ENCODE measurements around the gene ARSA. TPM values are rescaled to one million over a fixed set of nuclear protein-coding genes. Genes with fewer than 3 reads are reported as not detected.

The ARSA gene
- total and polyA plus RNA-seq, 2 experiments from 2014 or later = 8.1 to 8.2 TPM

DNA sequence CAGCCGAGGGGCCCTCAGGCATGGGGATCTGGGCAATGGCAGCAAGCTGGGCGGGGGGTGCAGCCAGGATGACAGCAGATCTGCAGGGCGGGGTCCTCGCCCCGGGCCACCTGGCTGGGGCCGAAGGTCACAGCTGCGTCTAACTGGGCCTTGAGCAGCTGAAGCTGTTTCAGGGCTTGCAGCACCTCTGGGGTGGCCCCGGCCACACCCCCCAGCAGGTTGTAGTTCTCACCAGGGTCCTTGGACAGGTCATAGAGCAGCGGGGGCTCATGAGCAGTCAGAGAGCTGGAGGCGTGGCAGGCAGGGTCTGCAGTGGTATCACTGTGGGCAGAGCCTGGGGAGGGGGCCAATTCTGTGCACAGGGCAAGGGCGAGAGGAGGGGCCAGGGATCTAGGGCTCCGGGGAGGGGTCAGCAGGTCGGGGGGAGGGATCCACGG lies 2.8 kb downstream of the ARSA start:
- no peaks in the 10 kb centered on the region for H3K36me3 ChIP-seq (ENCODE audit: insufficient read depth)
- Mint-ChIP-seq H3K4me1 (peaks cover 24% of the 10 kb centered on the region), H3K9me3 (no peaks in the 10 kb centered on the region), H3K27me3 (ENCODE audit: insufficient read depth, low read depth, poor library complexity) (peaks cover 19% of the 10 kb centered on the region), H3K27ac (no peak overlapping the region), H3K4me3 (no peak overlapping the region), H3K36me3 (ENCODE audit: low read depth) (no peaks in the 10 kb centered on the region)
- no peaks in the 10 kb centered on the region for H3K79me2 ChIP-seq (replicated peaks; ENCODE audit: insufficient read depth)
- no peak overlapping the region for H3K4me3 ChIP-seq
- TF ChIP-seq ZNF331 (CRISPR knock-in tag; IDR thresholded peaks at IDR 0.05; ENCODE audit: low read depth) (no peak), CREB1 (CRISPR knock-in tag; IDR thresholded peaks at IDR 0.05; ENCODE audit: low read depth) (no peak), EZH2phosphoT487 (IDR thresholded peaks at IDR 0.05; ENCODE audit: unreplicated experiment) (no peak), ZNF462 (CRISPR knock-in tag; IDR thresholded peaks at IDR 0.05) (no peak), POLR2AphosphoS5 (IDR thresholded peaks at IDR 0.05; ENCODE audit: low read depth) (no peak), NANOG (IDR thresholded peaks at IDR 0.05; ENCODE audit: borderline replicate concordance) (no peak), REST (IDR thresholded peaks at IDR 0.05; ENCODE audit: unreplicated experiment) (no peak), EZH2 (IDR thresholded peaks at IDR 0.05; ENCODE audit: low read depth, unreplicated experiment) (no peak), JUNB (IDR thresholded peaks at IDR 0.05; ENCODE audit: unreplicated experiment) (no peak), STAT1 (IDR thresholded peaks at IDR 0.05; ENCODE audit: unreplicated experiment) (no peak), ZNF114 (CRISPR knock-in tag; IDR thresholded peaks at IDR 0.05) (no peak)
- TF ChIP-seq, protein P1, sequence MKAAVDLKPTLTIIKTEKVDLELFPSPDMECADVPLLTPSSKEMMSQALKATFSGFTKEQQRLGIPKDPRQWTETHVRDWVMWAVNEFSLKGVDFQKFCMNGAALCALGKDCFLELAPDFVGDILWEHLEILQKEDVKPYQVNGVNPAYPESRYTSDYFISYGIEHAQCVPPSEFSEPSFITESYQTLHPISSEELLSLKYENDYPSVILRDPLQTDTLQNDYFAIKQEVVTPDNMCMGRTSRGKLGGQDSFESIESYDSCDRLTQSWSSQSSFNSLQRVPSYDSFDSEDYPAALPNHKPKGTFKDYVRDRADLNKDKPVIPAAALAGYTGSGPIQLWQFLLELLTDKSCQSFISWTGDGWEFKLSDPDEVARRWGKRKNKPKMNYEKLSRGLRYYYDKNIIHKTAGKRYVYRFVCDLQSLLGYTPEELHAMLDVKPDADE (IDR thresholded peaks at IDR 0.05) = no peak
- TF ChIP-seq, protein P2, sequence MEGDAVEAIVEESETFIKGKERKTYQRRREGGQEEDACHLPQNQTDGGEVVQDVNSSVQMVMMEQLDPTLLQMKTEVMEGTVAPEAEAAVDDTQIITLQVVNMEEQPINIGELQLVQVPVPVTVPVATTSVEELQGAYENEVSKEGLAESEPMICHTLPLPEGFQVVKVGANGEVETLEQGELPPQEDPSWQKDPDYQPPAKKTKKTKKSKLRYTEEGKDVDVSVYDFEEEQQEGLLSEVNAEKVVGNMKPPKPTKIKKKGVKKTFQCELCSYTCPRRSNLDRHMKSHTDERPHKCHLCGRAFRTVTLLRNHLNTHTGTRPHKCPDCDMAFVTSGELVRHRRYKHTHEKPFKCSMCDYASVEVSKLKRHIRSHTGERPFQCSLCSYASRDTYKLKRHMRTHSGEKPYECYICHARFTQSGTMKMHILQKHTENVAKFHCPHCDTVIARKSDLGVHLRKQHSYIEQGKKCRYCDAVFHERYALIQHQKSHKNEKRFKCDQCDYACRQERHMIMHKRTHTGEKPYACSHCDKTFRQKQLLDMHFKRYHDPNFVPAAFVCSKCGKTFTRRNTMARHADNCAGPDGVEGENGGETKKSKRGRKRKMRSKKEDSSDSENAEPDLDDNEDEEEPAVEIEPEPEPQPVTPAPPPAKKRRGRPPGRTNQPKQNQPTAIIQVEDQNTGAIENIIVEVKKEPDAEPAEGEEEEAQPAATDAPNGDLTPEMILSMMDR (conservative IDR thresholded peaks at IDR 0.05; ENCODE audit: low read depth in 2 of 2) = no peak
- peaks cover 19% of the 10 kb centered on the region for H3K27me3 ChIP-seq (ENCODE audit: insufficient read depth)
- H2AFZ ChIP-seq = no peak overlapping the region
- peaks cover 11% of the 10 kb centered on the region; the same call in 1 of the 2 replicates for H3F3A ChIP-seq (replicated peaks; ENCODE audit: low read depth)
- H3K27ac ChIP-seq (ENCODE audit: low read depth) = no peak overlapping the region
- no peaks in the 10 kb centered on the region for H3K9me2 ChIP-seq (ENCODE audit: insufficient read depth)
- no peak overlapping the region for H3K4me2 ChIP-seq
- peaks cover 9% of the 10 kb centered on the region for H3K4me1 ChIP-seq (ENCODE audit: insufficient read depth)
- no peak for DNase-seq (ENCODE audit: low spot score)
- H4K20me1 ChIP-seq (replicated peaks; ENCODE audit: insufficient read depth) = no peaks in the 10 kb centered on the region; the same call in 1 of the 2 replicates
- ATAC-seq = no peak

Data from GM23338 (cell line).